HEK293 (cell line): ENCODE measurements around the gene PGGHG.
A peak's percentile ranks its signal among the peaks of the same experiment; 100 is the strongest.
"Not testable (repeated sequence)": the region's sequence is repeated elsewhere in the genome, so short reads cannot be mapped to it uniquely, and the experiment has no call there.

ENCODE experiments used
- CTCF ChIA-PET: fragments of 350-600 bp; formaldehyde crosslinking; extraction: SDS; loops from one replicate; lab custom pipeline; 2021; ENCODE audit warnings: antibody characterized with exemption; lab: Yijun Ruan, JAX
- POLR2A ChIA-PET: fragments of 300-600 bp; formaldehyde crosslinking; extraction: SDS; loops from one replicate; lab custom pipeline; 2020; ENCODE audit warnings: antibody characterized with exemption, inconsistent platforms; lab: Yijun Ruan, JAX
- H3K27ac ChIP-seq: fragments of 200-500 bp; sonication (Bioruptor generic); 2 replicates; pipeline ENCODE4 v1.5.1; 2014; ENCODE audit warnings: low read depth, low read length, control low read depth, inconsistent platforms; ENCODE audit errors: extremely low read depth
- H3K36me3 ChIP-seq, 2 experiments: fragments of 200-500 bp in 1 of 2; sonication (Bioruptor generic) in 1 of 2; 1 replicate in 1 of 2; 2 replicates in 1 of 2; pipeline ENCODE4 v1.5.1; 2014 to 2017; ENCODE audit warnings: inconsistent platforms in 2 of 2, low read length in 2 of 2; ENCODE audit not compliant: control insufficient read depth in 2 of 2, insufficient read depth in 1 of 2
- H3K4me1 ChIP-seq: fragments of 200-500 bp; sonication (Bioruptor generic); 2 replicates; pipeline ENCODE4 v1.5.1; 2014; ENCODE audit warnings: mild to moderate bottlenecking, low read length, inconsistent platforms; ENCODE audit not compliant: control insufficient read depth, insufficient read depth
- H3K4me3 ChIP-seq: 2 replicates; pipeline ENCODE4 v1.5.1; 2011; ENCODE audit warnings: low read depth, mild to moderate bottlenecking, control low read depth, low read length, moderate library complexity
- H3K9me3 ChIP-seq: fragments of 200-500 bp; sonication (Bioruptor generic); 2 replicates; pipeline ENCODE4 v1.5.1; 2014; ENCODE audit warnings: low read depth, low read length, inconsistent platforms; ENCODE audit not compliant: control insufficient read depth, insufficient read depth
- RBAK ChIP-seq: fragments of 450-650 bp; formaldehyde crosslinking; IDR thresholded peaks from 2 replicates; pipeline ENCODE4 v1.5.1; 2016; ENCODE audit warnings: missing biosample characterization, missing genetic modification characterization
- TRIM28 ChIP-seq: IDR thresholded peaks from 2 replicates; pipeline ENCODE4 v1.6.1; 2011; ENCODE audit warnings: low read length, control low read depth, borderline replicate concordance
- ZIC2 ChIP-seq: fragments of 450-650 bp; formaldehyde crosslinking; IDR thresholded peaks from 2 replicates; pipeline ENCODE4 v1.5.1; 2016; ENCODE audit warnings: missing biosample characterization, missing genetic modification characterization
- ZNF10 ChIP-seq: fragments of 450-650 bp; formaldehyde crosslinking; IDR thresholded peaks from 2 replicates; pipeline ENCODE4 v1.5.1; 2017; ENCODE audit warnings: missing biosample characterization, missing genetic modification characterization
- ZNF664 ChIP-seq: fragments of 450-650 bp; formaldehyde crosslinking; IDR thresholded peaks from 2 replicates; pipeline ENCODE4 v1.5.1; 2016; ENCODE audit warnings: missing biosample characterization, missing genetic modification characterization
- TF ChIP-seq, protein P1 (sequence below): fragments of 450-650 bp; formaldehyde crosslinking; conservative IDR thresholded peaks from 2 replicates; pipeline ENCODE4 v1.5.1; 2016; ENCODE audit warnings: low read depth, missing biosample characterization, missing genetic modification characterization
- TF ChIP-seq, protein P2 (sequence below): fragments of 450-650 bp; formaldehyde crosslinking; IDR thresholded peaks from 2 replicates; pipeline ENCODE4 v1.5.1; 2016; ENCODE audit warnings: missing biosample characterization, missing genetic modification characterization
- TF ChIP-seq, protein P3 (sequence below): fragments of 450-650 bp; formaldehyde crosslinking; IDR thresholded peaks from 2 replicates; pipeline ENCODE4 v1.5.1; 2016; ENCODE audit warnings: missing biosample characterization, missing genetic modification characterization

PGGHG gene

DNA sequence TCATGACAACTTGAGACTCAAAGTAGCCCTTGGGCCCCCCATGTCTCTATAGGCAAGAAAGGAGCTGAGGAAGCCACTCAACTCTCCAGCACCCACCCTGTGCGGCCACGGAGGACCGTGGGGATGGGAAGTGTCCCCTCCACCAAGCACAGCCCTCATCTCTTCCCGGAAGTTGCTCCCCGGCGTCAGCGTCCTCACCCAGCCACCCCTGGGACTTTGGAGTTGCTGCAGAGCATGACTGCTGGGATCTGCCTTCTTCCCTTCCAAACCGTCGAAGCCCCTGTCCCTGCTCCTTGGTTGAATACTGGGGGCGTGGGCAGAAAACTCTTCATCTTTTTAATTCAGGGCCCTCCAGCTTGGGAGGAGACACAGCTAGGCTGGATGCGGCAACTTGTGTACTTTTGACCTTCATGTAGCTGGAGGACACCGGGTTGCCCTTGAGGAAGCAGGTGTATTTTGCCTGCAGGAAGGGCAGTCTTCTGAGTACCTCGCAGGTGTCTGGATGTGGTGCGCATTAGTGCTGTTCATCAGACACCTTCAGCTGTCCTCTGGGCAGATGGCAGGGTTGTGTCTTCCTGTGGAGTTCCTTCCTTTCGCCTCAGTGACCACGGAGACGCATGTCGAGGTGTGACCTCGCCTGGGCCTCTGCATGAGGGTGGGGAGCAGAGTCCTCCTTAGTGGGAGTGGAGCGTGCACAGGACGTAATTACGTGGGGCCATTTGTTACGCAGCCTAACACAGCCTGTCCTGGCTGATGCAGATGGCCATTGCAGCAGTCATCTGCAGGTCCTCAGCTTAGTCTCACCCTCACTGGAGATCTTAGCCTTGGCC lies 43.9 kb downstream of the PGGHG start:
- no peaks in the 10 kb centered on the region for H3K36me3 ChIP-seq
- H3K4me3 ChIP-seq = no peak overlapping the region
- ChIA-PET CTCF (interaction anchor here (2.5 kb wide), 1 partner anchor 83 kb away, joined by 5 read pairs; no protein-coding TSS in a partner anchor), POLR2A (no interaction called here)
- TF ChIP-seq, protein P1, sequence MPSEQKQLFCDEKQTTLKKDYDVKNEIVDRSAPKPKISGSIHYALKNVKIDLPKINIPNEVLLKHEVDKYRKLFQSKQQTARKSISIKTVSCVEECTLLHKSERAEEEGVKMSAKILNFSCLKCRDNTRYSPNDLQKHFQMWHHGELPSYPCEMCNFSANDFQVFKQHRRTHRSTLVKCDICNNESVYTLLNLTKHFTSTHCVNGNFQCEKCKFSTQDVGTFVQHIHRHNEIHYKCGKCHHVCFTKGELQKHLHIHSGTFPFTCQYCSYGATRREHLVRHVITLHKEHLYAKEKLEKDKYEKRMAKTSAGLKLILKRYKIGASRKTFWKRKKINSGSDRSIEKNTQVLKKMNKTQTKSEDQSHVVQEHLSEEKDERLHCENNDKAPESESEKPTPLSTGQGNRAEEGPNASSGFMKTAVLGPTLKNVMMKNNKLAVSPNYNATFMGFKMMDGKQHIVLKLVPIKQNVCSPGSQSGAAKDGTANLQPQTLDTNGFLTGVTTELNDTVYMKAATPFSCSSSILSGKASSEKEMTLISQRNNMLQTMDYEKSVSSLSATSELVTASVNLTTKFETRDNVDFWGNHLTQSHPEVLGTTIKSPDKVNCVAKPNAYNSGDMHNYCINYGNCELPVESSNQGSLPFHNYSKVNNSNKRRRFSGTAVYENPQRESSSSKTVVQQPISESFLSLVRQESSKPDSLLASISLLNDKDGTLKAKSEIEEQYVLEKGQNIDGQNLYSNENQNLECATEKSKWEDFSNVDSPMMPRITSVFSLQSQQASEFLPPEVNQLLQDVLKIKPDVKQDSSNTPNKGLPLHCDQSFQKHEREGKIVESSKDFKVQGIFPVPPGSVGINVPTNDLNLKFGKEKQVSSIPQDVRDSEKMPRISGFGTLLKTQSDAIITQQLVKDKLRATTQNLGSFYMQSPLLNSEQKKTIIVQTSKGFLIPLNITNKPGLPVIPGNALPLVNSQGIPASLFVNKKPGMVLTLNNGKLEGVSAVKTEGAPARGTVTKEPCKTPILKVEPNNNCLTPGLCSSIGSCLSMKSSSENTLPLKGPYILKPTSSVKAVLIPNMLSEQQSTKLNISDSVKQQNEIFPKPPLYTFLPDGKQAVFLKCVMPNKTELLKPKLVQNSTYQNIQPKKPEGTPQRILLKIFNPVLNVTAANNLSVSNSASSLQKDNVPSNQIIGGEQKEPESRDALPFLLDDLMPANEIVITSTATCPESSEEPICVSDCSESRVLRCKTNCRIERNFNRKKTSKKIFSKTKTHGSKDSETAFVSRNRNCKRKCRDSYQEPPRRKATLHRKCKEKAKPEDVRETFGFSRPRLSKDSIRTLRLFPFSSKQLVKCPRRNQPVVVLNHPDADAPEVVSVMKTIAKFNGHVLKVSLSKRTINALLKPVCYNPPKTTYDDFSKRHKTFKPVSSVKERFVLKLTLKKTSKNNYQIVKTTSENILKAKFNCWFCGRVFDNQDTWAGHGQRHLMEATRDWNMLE = no peak
- peak; percentile 82 for TF ChIP-seq RBAK (tag by site-specific recombination)
- peak; percentile 64; the same call in 1 of the 2 replicates for TF ChIP-seq TRIM28
- H3K9me3 ChIP-seq = no peaks in the 10 kb centered on the region
- no peaks in the 10 kb centered on the region for H3K4me1 ChIP-seq
- no peak overlapping the region for H3K27ac ChIP-seq

DNA sequence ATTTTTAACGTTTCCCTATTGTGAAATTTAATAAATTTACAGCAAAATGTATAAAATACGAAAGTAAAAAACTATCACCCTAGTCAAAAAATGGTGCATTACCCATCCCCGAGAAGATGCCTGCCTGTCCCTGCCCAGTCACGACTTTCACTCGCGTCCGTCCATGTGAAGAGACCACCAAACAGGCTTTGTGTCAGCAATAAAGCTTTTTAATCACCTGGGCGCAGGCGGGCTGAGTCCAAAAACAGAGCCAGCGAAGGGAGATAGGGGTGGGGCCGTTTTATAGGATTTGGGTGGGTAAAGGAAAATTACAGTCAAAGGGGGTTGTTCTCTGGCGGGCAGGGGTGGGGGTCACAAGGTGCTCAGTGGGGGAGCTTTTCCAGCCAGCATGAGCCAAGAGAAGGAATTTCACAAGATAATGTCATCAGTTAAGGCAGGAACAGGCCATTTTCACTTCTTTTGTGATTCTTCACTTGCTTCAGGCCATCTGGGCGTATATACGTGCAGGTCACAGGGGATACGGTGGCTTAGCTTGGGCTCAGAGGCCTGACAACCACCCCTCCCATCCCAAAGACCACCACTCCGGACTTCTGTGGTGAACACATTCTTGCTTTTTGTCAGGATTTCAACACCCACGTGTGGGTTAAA lies 44.8 kb downstream of the PGGHG start:
- not testable (repeated sequence) for H3K4me1 ChIP-seq

DNA sequence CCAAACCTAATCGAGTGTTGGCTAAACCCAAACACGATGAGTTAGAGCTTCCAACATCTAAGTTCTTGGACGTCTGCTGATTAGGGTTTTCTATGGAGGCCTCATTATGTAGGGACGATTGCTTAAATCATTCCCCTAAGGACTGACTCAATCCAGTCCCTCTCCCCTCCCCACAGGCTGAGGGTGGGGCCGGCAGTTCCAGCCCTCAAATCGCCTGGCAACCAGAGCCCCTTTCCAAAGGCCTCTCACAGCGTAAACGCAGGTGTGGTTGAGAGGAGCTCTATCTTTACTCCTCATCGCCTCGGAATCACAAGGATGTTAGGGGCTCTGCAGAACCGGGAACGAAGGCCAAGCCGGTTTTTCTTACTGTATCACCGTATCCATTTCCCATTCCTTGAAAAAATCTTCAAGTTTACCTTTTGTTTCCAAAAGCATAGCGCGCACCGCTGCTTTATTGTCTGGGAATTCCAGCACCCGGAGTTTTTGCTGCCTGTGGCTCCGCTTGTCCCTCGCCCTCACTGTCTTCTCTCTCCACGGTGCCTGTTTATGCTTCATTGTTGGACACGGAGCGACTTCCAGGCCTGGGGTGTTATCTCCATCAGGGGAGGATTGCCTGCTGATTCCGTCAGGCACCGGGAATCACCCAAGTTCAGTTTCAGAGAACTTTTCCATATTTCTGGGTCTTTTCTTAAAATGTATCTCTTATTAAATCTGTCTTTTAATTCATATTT lies 45.5 kb downstream of the PGGHG start:
- ChIA-PET POLR2A (no interaction called here), CTCF (interaction anchor here (2.5 kb wide), 1 partner anchor 84 kb away, joined by 5 read pairs; no protein-coding TSS in a partner anchor)
- Histone ChIP-seq H3K4me3 (no peak overlapping the region), H3K4me1 (no peaks in the 10 kb centered on the region), H3K36me3 (no peaks in the 10 kb centered on the region), H3K9me3 (no peaks in the 10 kb centered on the region), H3K27ac (no peak overlapping the region)
- TF ChIP-seq ZNF10 (tag by site-specific recombination) = 0 out of 2 replicates have a peak, but pooled peaks have one; percentile 16
- TF ChIP-seq, protein P2, sequence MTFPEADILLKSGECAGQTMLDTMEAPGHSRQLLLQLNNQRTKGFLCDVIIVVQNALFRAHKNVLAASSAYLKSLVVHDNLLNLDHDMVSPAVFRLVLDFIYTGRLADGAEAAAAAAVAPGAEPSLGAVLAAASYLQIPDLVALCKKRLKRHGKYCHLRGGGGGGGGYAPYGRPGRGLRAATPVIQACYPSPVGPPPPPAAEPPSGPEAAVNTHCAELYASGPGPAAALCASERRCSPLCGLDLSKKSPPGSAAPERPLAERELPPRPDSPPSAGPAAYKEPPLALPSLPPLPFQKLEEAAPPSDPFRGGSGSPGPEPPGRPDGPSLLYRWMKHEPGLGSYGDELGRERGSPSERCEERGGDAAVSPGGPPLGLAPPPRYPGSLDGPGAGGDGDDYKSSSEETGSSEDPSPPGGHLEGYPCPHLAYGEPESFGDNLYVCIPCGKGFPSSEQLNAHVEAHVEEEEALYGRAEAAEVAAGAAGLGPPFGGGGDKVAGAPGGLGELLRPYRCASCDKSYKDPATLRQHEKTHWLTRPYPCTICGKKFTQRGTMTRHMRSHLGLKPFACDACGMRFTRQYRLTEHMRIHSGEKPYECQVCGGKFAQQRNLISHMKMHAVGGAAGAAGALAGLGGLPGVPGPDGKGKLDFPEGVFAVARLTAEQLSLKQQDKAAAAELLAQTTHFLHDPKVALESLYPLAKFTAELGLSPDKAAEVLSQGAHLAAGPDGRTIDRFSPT (tag by site-specific recombination) = no peak
- 0 out of 2 replicates have a peak, but pooled peaks have one; percentile 29 for TF ChIP-seq TRIM28
- peak; percentile 50; the same call in 1 of the 2 replicates for TF ChIP-seq ZIC2 (tag by site-specific recombination)
- TF ChIP-seq, protein P3, sequence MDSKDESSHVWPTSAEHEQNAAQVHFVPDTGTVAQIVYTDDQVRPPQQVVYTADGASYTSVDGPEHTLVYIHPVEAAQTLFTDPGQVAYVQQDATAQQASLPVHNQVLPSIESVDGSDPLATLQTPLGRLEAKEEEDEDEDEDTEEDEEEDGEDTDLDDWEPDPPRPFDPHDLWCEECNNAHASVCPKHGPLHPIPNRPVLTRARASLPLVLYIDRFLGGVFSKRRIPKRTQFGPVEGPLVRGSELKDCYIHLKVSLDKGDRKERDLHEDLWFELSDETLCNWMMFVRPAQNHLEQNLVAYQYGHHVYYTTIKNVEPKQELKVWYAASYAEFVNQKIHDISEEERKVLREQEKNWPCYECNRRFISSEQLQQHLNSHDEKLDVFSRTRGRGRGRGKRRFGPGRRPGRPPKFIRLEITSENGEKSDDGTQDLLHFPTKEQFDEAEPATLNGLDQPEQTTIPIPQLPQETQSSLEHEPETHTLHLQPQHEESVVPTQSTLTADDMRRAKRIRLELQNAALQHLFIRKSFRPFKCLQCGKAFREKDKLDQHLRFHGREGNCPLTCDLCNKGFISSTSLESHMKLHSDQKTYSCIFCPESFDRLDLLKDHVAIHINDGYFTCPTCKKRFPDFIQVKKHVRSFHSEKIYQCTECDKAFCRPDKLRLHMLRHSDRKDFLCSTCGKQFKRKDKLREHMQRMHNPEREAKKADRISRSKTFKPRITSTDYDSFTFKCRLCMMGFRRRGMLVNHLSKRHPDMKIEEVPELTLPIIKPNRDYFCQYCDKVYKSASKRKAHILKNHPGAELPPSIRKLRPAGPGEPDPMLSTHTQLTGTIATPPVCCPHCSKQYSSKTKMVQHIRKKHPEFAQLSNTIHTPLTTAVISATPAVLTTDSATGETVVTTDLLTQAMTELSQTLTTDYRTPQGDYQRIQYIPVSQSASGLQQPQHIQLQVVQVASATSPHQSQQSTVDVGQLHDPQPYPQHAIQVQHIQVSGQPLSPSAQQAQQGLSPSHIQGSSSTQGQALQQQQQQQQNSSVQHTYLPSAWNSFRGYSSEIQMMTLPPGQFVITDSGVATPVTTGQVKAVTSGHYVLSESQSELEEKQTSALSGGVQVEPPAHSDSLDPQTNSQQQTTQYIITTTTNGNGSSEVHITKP (tag by site-specific recombination) = peak; percentile 39; the same call in 1 of the 2 replicates
- TF ChIP-seq ZNF664 (tag by site-specific recombination) = no peak

More for the DNA sequence above, 44.8 kb downstream of the PGGHG start:
- POLR2A ChIA-PET, H3K36me3 ChIP-seq, H3K9me3 ChIP-seq, H3K4me3 ChIP-seq, H3K27ac ChIP-seq: not testable (repeated sequence)
- CTCF ChIA-PET = interaction anchor here (2.5 kb wide), 1 partner anchor 83 kb away, joined by 5 read pairs; no protein-coding TSS in a partner anchor
